Measurements from ENCODE around the gene MRPL52. TPM values are rescaled to one million over a fixed set of nuclear protein-coding genes. Genes with fewer than 3 reads are reported as not detected.
A peak's percentile ranks its signal among the peaks of the same experiment; 100 is the strongest.
"Not testable (repeated sequence)": the region's sequence is repeated elsewhere in the genome, so short reads cannot be mapped to it uniquely, and the experiment has no call there.

MRPL52 gene
- total RNA-seq, 1 donor from 2014 or later, result 48.9 TPM

- no peak for DNase-seq (ENCODE audit: low spot score)
- no peak for ATAC-seq
Observed at GRCh38 chr14:22837750-22838538, 8.3 kb downstream of the MRPL52 start.

DNA sequence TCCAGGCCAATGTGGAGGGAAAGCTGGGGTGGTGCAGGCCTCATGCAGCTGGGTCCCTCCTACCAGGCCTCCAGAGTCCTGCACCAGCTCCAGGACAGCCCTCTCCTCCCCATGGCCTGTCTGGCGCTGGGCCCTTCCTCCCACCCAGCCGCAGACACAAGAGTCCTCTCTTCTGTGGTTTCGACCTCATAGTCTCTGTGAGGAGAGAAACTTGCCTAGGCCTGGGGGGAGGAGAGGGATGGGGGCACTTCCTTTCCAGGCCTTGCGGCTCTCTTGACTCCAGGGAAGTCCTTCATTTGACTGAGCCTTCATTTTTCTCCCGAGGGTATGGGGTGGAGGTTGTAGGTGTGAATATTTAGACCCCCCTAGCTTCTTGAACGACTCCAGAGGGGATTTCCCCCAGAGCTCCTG, 8.9 kb downstream of the MRPL52 start:
- DNase-seq (ENCODE audit: low spot score), result no peak
- ATAC-seq, result no peak

DNA sequence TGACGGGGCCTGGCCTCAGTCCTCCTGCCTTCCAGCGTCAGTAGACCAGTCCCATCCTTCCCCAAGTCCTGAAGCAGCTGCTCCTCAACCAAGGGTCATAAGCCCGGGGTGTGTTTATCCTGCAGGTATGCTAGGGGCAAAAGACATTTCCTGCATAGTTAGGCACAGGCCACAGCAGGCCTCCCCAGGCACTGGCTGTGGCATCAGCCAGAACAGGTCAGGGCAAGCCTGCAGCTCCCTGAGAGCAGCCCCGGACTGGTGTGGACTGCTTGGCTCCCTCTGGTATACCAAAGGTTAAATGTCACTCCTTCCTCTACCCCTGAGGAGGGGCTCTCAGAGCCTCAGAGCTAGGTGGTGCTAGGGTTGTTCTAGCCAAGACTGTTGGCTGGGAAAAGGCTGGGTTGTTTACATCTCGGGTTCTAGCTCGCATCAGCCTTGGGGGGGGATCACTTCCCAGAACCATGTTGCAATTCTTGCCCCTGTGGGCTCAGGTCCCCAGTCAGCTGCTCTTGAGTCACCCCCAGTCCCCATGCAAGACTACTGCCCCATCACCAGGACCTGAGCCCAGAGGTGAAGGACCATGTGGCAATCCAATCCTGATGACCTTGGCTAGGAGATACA, 9.6 kb downstream of the MRPL52 start:
- no peak for DNase-seq (ENCODE audit: low spot score)
- no peak for ATAC-seq

- DNase-seq (ENCODE audit: low spot score) (no peak), ATAC-seq (no peak)
Observed at GRCh38 chr14:22841311-22841710, 11.6 kb downstream of the MRPL52 start.

DNA sequence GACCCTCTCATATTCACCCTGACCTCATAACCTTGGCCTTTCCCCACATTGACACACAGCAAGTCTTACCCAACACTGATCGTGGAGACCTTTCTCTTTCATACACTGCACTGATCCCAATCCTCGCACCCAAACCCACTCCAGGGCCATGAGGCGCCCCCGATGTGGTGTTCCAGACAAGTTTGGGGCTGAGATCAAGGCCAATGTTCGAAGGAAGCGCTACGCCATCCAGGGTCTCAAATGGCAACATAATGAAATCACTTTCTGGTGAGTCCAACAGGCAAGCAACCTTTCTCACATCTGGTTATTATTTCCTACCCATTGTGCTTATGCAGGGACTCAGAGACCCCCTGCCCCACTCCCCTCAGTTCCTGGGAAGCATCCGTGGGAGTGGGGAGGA, 12.1 kb downstream of the MRPL52 start:
- DNase-seq (ENCODE audit: low spot score) (no peak), ATAC-seq (no peak)

GRCh38 chr14:22842211-22843122, 12.8 kb downstream of the MRPL52 start:
- ATAC-seq, result no peak
- DNase-seq (ENCODE audit: low spot score), result no peak

DNA sequence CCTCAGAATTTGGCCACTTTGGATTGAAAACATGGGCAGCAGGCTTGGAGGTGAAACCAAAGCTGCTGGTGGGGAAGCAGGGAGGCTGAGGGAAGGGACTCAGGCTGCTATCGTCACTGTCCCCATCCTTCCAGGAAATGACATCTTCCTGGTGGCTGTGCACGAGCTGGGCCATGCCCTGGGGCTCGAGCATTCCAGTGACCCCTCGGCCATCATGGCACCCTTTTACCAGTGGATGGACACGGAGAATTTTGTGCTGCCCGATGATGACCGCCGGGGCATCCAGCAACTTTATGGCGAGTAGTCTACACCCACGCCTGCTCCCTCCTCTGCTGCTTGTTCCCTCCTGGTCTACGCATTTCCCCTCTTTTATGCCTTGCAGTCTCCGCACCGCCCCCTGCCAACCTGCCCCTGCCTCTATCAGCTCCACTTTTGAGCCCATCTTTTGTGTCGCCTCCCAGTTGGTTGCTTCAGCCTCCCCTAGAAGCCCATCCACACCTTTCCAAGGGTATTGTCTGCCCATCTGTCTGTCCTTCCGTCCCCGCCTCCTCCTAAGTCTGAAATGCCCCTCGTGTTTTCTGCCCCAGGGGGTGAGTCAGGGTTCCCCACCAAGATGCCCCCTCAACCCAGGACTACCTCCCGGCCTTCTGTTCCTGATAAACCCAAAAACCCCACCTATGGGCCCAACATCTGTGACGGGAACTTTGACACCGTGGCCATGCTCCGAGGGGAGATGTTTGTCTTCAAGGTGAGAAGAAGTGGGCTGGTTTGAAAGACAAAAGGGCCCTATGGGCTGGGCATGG, 13.6 kb downstream of the MRPL52 start:
- no peak for ATAC-seq
- no peak for DNase-seq (ENCODE audit: low spot score)

GRCh38 chr14:22844221-22845102, 14.8 kb downstream of the MRPL52 start:
- DNase-seq (ENCODE audit: low spot score) (no peak), ATAC-seq (no peak)

GRCh38 chr14:22845103-22845394, 15.4 kb downstream of the MRPL52 start:
- DNase-seq (ENCODE audit: low spot score), result no peak

DNA sequence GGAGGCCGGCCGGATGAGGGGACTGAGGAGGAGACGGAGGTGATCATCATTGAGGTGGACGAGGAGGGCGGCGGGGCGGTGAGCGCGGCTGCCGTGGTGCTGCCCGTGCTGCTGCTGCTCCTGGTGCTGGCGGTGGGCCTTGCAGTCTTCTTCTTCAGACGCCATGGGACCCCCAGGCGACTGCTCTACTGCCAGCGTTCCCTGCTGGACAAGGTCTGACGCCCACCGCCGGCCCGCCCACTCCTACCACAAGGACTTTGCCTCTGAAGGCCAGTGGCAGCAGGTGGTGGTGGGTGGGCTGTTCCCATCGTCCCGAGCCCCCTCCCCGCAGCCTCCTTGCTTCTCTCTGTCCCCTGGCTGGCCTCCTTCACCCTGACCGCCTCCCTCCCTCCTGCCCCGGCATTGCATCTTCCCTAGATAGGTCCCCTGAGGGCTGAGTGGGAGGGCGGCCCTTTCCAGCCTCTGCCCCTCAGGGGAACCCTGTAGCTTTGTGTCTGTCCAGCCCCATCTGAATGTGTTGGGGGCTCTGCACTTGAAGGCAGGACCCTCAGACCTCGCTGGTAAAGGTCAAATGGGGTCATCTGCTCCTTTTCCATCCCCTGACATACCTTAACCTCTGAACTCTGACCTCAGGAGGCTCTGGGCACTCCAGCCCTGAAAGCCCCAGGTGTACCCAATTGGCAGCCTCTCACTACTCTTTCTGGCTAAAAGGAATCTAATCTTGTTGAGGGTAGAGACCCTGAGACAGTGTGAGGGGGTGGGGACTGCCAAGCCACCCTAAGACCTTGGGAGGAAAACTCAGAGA, 16.3 kb downstream of the MRPL52 start:
- DNase-seq (ENCODE audit: low spot score), result no peak
- ATAC-seq, result no peak

More at GRCh38 chr14:22845103-22845394, 15.4 kb downstream of the MRPL52 start:
- no peak for ATAC-seq

GRCh38 chr14:22846811-22847307, 17.2 kb downstream of the MRPL52 start:
- DNase-seq (ENCODE audit: low spot score), result no peak
- ATAC-seq, result no peak

- DNase-seq (ENCODE audit: low spot score) (no peak), ATAC-seq (no peak)
Observed at GRCh38 chr14:22847661-22848341, 18.1 kb downstream of the MRPL52 start.

GRCh38 chr14:22848351-22849164, 18.9 kb downstream of the MRPL52 start:
- ATAC-seq (no peak), DNase-seq (ENCODE audit: low spot score) (no peak)

- ATAC-seq (no peak), DNase-seq (ENCODE audit: low spot score) (no peak)
Observed at GRCh38 chr14:22849212-22849819, 19.6 kb downstream of the MRPL52 start.

- ATAC-seq (peak; percentile 25), DNase-seq (ENCODE audit: low spot score) (peak; percentile 69)
Observed at GRCh38 chr14:22850944-22851764, 21.5 kb downstream of the MRPL52 start.

DNA sequence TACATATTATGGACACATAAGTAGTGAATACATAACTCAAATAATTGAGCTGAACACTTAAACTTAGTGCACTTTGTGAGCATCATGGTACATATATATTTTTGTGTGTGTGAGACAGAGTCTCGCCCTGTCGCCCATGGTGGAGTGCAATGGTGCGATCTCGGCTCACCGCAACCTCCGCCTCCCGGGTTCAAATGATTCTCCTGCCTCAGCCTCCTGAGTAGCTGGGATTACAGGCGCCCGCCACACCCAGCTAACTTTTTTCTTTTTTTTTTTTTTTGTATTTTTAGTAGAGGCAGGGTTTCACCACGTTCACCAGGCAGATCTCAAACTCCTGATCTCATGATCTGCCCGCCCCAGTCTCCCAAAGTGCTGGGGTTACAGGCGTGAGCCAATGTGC, 22.5 kb downstream of the MRPL52 start:
- DNase-seq (ENCODE audit: low spot score); ATAC-seq: not testable (repeated sequence)

All from left lobe of liver (tissue), 2 donors.